Stimulated activated CD8-positive, alpha-beta memory T cell treated with anti-CD3 and anti-CD28 coated beads, Interleukin-15, amount 100 ng/mL, for 1 hour (primary cell): Measurements from ENCODE around the gene TDRD10.

Source experiments
- DNase-seq: peaks from one replicate; pipeline ENCODE4 v3.0.0-alpha.2; 2020; ENCODE audit warnings: low read depth

The TDRD10 gene

GRCh38 chr1:154578058-154578418 is 76.0 kb downstream of the TDRD10 start:
- DNase-seq, result no peak

- DNase-seq, result no peak
These were observed 77.4 kb downstream of the TDRD10 start for GRCh38 chr1:154579374-154579773.

GRCh38 chr1:154581766-154582165 is 79.7 kb downstream of the TDRD10 start:
- DNase-seq, result no peak

GRCh38 chr1:154582885-154583284 is 80.9 kb downstream of the TDRD10 start:
- no peak for DNase-seq

- DNase-seq, result no peak
These were observed 81.8 kb downstream of the TDRD10 start for GRCh38 chr1:154583773-154584172.

- DNase-seq, result no peak
These were observed 82.4 kb downstream of the TDRD10 start for GRCh38 chr1:154584267-154584994.

GRCh38 chr1:154586231-154586630 is 84.2 kb downstream of the TDRD10 start:
- no peak for DNase-seq

- DNase-seq, result no peak
These were observed 84.6 kb downstream of the TDRD10 start for GRCh38 chr1:154586641-154587040.

- DNase-seq, result no peak
These were observed 87.8 kb downstream of the TDRD10 start for GRCh38 chr1:154589780-154590179.

GRCh38 chr1:154590756-154591155 is 88.7 kb downstream of the TDRD10 start:
- no peak for DNase-seq

- DNase-seq, result no peak
These were observed 89.2 kb downstream of the TDRD10 start for GRCh38 chr1:154591206-154591605.

GRCh38 chr1:154593390-154593789 is 91.4 kb downstream of the TDRD10 start:
- no peak for DNase-seq

- DNase-seq, result no peak
These were observed 92.8 kb downstream of the TDRD10 start for GRCh38 chr1:154594811-154595210.

- DNase-seq, result no peak
These were observed 93.6 kb downstream of the TDRD10 start for GRCh38 chr1:154595621-154596020.
